H9 (cell line): Measurements from ENCODE around the gene ZSCAN18. TPM values are rescaled to one million over a fixed set of nuclear protein-coding genes. Genes with fewer than 3 reads are reported as not detected.

Experiments used
- DNase-seq: peaks from one replicate; pipeline ENCODE4 v3.0.0-alpha.2; 2017
- H2AFZ ChIP-seq: one replicate; pipeline ENCODE4 v1.6.1; 2013; ENCODE audit warnings: mild to moderate bottlenecking, low read length, control low read depth, moderate library complexity
- H2AK5ac ChIP-seq: 2 replicates; pipeline ENCODE4 v1.6.1; 2013; ENCODE audit warnings: low read length, control low read depth, mixed read lengths; ENCODE audit not compliant: insufficient read length
- H2BK120ac ChIP-seq: one replicate; pipeline ENCODE4 v1.6.1; 2013; ENCODE audit warnings: low read depth, mild to moderate bottlenecking, low read length, control low read depth, inconsistent platforms; ENCODE audit not compliant: poor library complexity, severe bottlenecking
- H2BK12ac ChIP-seq: 2 replicates; pipeline ENCODE4 v1.6.1; 2013; ENCODE audit warnings: low read length, control low read depth, mixed read lengths, low read depth; ENCODE audit not compliant: insufficient read length
- H2BK15ac ChIP-seq: 2 replicates; pipeline ENCODE4 v1.6.1; 2013; ENCODE audit warnings: low read depth, low read length, control low read depth
- H2BK20ac ChIP-seq: one replicate; pipeline ENCODE4 v1.6.1; 2013; ENCODE audit warnings: low read depth, mild to moderate bottlenecking, low read length, control low read depth, inconsistent platforms; ENCODE audit not compliant: poor library complexity, severe bottlenecking
- H2BK5ac ChIP-seq: 2 replicates; pipeline ENCODE4 v1.6.1; 2013; ENCODE audit warnings: low read length, control low read depth, mixed read lengths; ENCODE audit not compliant: insufficient read length
- H3K14ac ChIP-seq: 2 replicates; pipeline ENCODE4 v1.6.1; 2013; ENCODE audit warnings: low read length, control low read depth; ENCODE audit not compliant: insufficient read depth
- H3K18ac ChIP-seq: 2 replicates; pipeline ENCODE4 v1.6.1; 2013; ENCODE audit warnings: low read depth, mild to moderate bottlenecking, mixed read lengths, low read length, control low read depth; ENCODE audit not compliant: insufficient read length
- H3K23ac ChIP-seq: 2 replicates; pipeline ENCODE4 v1.6.1; 2013; ENCODE audit warnings: low read length, control low read depth, mixed read lengths, low read depth; ENCODE audit not compliant: insufficient read length
- H3K23me2 ChIP-seq: 2 replicates; pipeline ENCODE4 v1.6.1; 2013; ENCODE audit warnings: low read depth, mild to moderate bottlenecking, mixed read lengths, low read length, control low read depth; ENCODE audit not compliant: insufficient read length, poor library complexity, severe bottlenecking
- H3K27ac ChIP-seq: 2 replicates; pipeline ENCODE4 v1.5.1; 2013; ENCODE audit warnings: low read length, control low read depth, mixed read lengths, low read depth; ENCODE audit not compliant: insufficient read length
- H3K27me3 ChIP-seq: 2 replicates; pipeline ENCODE4 v1.6.1; 2013; ENCODE audit warnings: low read length, control low read depth, inconsistent platforms; ENCODE audit not compliant: insufficient read depth
- H3K4ac ChIP-seq: 2 replicates; pipeline ENCODE4 v1.6.1; 2013; ENCODE audit warnings: low read depth, mild to moderate bottlenecking, control low read depth, inconsistent platforms, low read length, moderate library complexity
- H3K4me1 ChIP-seq: 2 replicates; pipeline ENCODE4 v1.6.1; 2013; ENCODE audit warnings: low read length, control low read depth, inconsistent platforms; ENCODE audit not compliant: insufficient read depth
- H3K4me2 ChIP-seq: 2 replicates; pipeline ENCODE4 v1.6.1; 2013; ENCODE audit warnings: low read length, control low read depth, mixed read lengths; ENCODE audit not compliant: insufficient read length, insufficient read depth
- H3K56ac ChIP-seq: 2 replicates; pipeline ENCODE4 v1.6.1; 2013; ENCODE audit warnings: low read depth, mild to moderate bottlenecking, mixed read lengths, low read length, control low read depth; ENCODE audit not compliant: insufficient read length
- H3K79me1 ChIP-seq: 2 replicates; pipeline ENCODE4 v1.6.1; 2013; ENCODE audit warnings: low read depth, mild to moderate bottlenecking, moderate library complexity, low read length, control low read depth, inconsistent platforms; ENCODE audit not compliant: insufficient read depth, poor library complexity, severe bottlenecking
- H3K79me2 ChIP-seq: 2 replicates; pipeline ENCODE4 v1.6.1; 2013; ENCODE audit warnings: low read length, control low read depth, inconsistent platforms; ENCODE audit not compliant: insufficient read depth
- H3K9ac ChIP-seq: 2 replicates; pipeline ENCODE4 v1.6.1; 2013; ENCODE audit warnings: low read length, control low read depth, mixed read lengths; ENCODE audit not compliant: insufficient read length; ENCODE audit errors: extremely low read depth
- H3K9me3 ChIP-seq: one replicate; pipeline ENCODE4 v1.6.1; 2013; ENCODE audit warnings: low read depth, low read length, inconsistent platforms; ENCODE audit not compliant: control insufficient read depth
- H3T11ph ChIP-seq: one replicate; pipeline ENCODE4 v1.6.1; 2013; ENCODE audit warnings: mild to moderate bottlenecking, low read length, control low read depth, inconsistent platforms
- H4K20me1 ChIP-seq: one replicate; pipeline ENCODE4 v1.6.1; 2013; ENCODE audit not compliant: control insufficient read depth, insufficient read length, insufficient read depth
- H4K5ac ChIP-seq: 2 replicates; pipeline ENCODE4 v1.6.1; 2013; ENCODE audit warnings: low read depth, mild to moderate bottlenecking, mixed read lengths, low read length, control low read depth; ENCODE audit not compliant: insufficient read length
- H4K8ac ChIP-seq: replicated peaks from 2 replicates; pipeline ENCODE4 v1.6.1; 2013; ENCODE audit warnings: low read length, control low read depth, mixed read lengths, low read depth; ENCODE audit not compliant: insufficient read length
- H4K91ac ChIP-seq: 2 replicates; pipeline ENCODE4 v1.6.1; 2013; ENCODE audit warnings: low read depth, mild to moderate bottlenecking, moderate library complexity, mixed read lengths, low read length, control low read depth; ENCODE audit not compliant: insufficient read length
- H3K27ac Mint-ChIP-seq, 3 experiments: 2 replicates in 2 of 3; 3 replicates in 1 of 3; pipeline ENCODE4 v1.8.0; 2020 to 2021; ENCODE audit warnings: mixed read lengths in 3 of 3, mild to moderate bottlenecking in 1 of 3, moderate library complexity in 1 of 3
- H3K27me3 Mint-ChIP-seq: 2 replicates; pipeline ENCODE4 v1.8.0; 2021; ENCODE audit warnings: low read depth, mild to moderate bottlenecking, moderate library complexity, mixed read lengths
- H3K36me3 Mint-ChIP-seq, 3 experiments: 2 replicates in 2 of 3; 3 replicates in 1 of 3; pipeline ENCODE4 v1.8.0; 2020 to 2021; ENCODE audit warnings: low read depth in 3 of 3, mixed read lengths in 3 of 3; ENCODE audit not compliant: insufficient read depth in 1 of 3
- H3K4me1 Mint-ChIP-seq, 2 experiments: 2 replicates each; pipeline ENCODE4 v1.8.0; 2020; ENCODE audit warnings: mixed read lengths in 2 of 2
- H3K4me3 Mint-ChIP-seq, 2 experiments: 2 replicates in 1 of 2; 3 replicates in 1 of 2; pipeline ENCODE4 v1.8.0; 2020 to 2021; ENCODE audit warnings: mild to moderate bottlenecking in 2 of 2, mixed read lengths in 2 of 2, moderate library complexity in 1 of 2
- H3K9me3 Mint-ChIP-seq, 2 experiments: 2 replicates in 1 of 2; 3 replicates in 1 of 2; pipeline ENCODE4 v1.8.0; 2020; ENCODE audit warnings: mild to moderate bottlenecking in 2 of 2, mixed read lengths in 2 of 2, moderate library complexity in 1 of 2
- WGBS: extraction: QIAGEN DNeasy Blood & Tissue Kit; methylation state at CpG from one replicate; pipeline ENCODE4 v1.1.7; 2013; ENCODE audit warnings: missing lambda C conversion rate, low lambda C conversion rate, mixed read lengths; ENCODE audit not compliant: insufficient read length; ENCODE audit errors: extremely low coverage; 5-methylcytosine and 5-hydroxymethylcytosine counted together
- total RNA-seq: library from RNA; stranded (reverse); gene quantifications from 2 replicates; pipeline ENCODE4 v1.2.1, GENCODE V29; 2021
- TF ChIP-seq, protein P1 (sequence below): fragments of 200-600 bp; sonication (generic); conservative IDR thresholded peaks from 3 replicates; pipeline ENCODE4 v1.8.0; 2021; ENCODE audit warnings: antibody characterized with exemption, mild to moderate bottlenecking

ZSCAN18 gene
- total RNA-seq, 1 experiment from 2014 or later: 40.1 TPM

DNA sequence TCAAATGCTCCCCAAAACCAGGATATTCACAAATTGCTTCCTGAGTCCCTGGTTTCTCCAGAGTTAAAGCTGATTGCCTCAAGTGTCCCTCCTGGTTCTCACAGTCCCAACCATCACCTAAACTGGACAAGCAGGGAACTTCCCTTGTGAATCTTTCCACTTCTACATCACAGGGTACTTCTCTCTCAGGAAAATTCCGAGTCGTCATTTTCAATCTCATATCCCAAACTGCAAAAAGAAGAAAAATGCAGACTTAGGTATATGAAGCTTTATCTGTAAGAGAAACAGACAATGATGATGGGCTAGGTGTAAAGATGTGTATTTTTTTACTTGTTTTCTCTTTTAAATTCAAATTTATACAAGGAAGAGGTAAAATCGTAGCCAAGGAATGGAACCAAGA lies 31.3 kb upstream of the ZSCAN18 start:
- H3K23ac ChIP-seq: no peak overlapping the region
- no peaks in the 10 kb centered on the region for H3K79me1 ChIP-seq
- no peak overlapping the region for H3K9ac ChIP-seq
- no peak overlapping the region for H2BK5ac ChIP-seq
- H3K4me2 ChIP-seq: no peak overlapping the region
- WGBS: no CpG with 5 or more reads among the region's 3 CpGs
- H2BK20ac ChIP-seq: no peak overlapping the region
- H3K18ac ChIP-seq: no peak overlapping the region
- no peaks in the 10 kb centered on the region for H3K4me1 ChIP-seq
- Mint-ChIP-seq H3K4me1 (no peaks in the 10 kb centered on the region), H3K9me3 (peaks cover 93 to 97% of the 10 kb centered on the region in 2 experiments), H3K4me3 (no peak overlapping the region), H3K27me3 (peaks cover 9% of the 10 kb centered on the region), H3K27ac (no peak overlapping the region), H3K36me3 (peaks cover 76 to 96% (median 86%) of the 10 kb centered on the region in 3 experiments)
- H4K5ac ChIP-seq: no peak overlapping the region
- no peak overlapping the region for H3T11ph ChIP-seq
- H3K9me3 ChIP-seq: peaks cover 99% of the 10 kb centered on the region
- DNase-seq: no peak
- no peak overlapping the region for H4K8ac ChIP-seq
- H3K23me2 ChIP-seq: no peaks in the 10 kb centered on the region
- H2BK12ac ChIP-seq: no peak overlapping the region
- H4K20me1 ChIP-seq: no peaks in the 10 kb centered on the region
- no peak overlapping the region for H2AK5ac ChIP-seq
- no peaks in the 10 kb centered on the region for H3K27me3 ChIP-seq
- H3K56ac ChIP-seq: no peak overlapping the region
- TF ChIP-seq, protein P1, sequence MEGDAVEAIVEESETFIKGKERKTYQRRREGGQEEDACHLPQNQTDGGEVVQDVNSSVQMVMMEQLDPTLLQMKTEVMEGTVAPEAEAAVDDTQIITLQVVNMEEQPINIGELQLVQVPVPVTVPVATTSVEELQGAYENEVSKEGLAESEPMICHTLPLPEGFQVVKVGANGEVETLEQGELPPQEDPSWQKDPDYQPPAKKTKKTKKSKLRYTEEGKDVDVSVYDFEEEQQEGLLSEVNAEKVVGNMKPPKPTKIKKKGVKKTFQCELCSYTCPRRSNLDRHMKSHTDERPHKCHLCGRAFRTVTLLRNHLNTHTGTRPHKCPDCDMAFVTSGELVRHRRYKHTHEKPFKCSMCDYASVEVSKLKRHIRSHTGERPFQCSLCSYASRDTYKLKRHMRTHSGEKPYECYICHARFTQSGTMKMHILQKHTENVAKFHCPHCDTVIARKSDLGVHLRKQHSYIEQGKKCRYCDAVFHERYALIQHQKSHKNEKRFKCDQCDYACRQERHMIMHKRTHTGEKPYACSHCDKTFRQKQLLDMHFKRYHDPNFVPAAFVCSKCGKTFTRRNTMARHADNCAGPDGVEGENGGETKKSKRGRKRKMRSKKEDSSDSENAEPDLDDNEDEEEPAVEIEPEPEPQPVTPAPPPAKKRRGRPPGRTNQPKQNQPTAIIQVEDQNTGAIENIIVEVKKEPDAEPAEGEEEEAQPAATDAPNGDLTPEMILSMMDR: no peak
- no peak overlapping the region for H3K27ac ChIP-seq
- no peak overlapping the region for H2AFZ ChIP-seq
- no peak overlapping the region for H3K4ac ChIP-seq
- no peak overlapping the region for H2BK120ac ChIP-seq
- no peak overlapping the region for H2BK15ac ChIP-seq
- H4K91ac ChIP-seq: no peak overlapping the region
- no peaks in the 10 kb centered on the region for H3K79me2 ChIP-seq
- H3K14ac ChIP-seq: no peak overlapping the region
